Keratinocyte (primary cell): Measurements from ENCODE around the gene TEX261. TPM values are rescaled to one million over a fixed set of nuclear protein-coding genes. Genes with fewer than 3 reads are reported as not detected.

ENCODE experiments used
- DNase-seq: peaks from one replicate; pipeline ENCODE4 v3.0.0-alpha.2; 2011; ENCODE audit warnings: low read depth, missing footprints, low spot score
- FAIRE-seq: peaks from 2 replicates; lab custom pipeline; 2011; peaks lifted over from hg19 to GRCh38; lab: Jason Lieb, UNC
- H2AFZ ChIP-seq: 2 replicates; pipeline ENCODE4 v1.6.0; 2012; ENCODE audit warnings: low read length, control low read depth, inconsistent platforms; ENCODE audit not compliant: control insufficient read depth
- H3K27ac ChIP-seq: 2 replicates; pipeline ENCODE4 v1.5.1; 2011; ENCODE audit warnings: low read length; ENCODE audit not compliant: control insufficient read depth, insufficient read depth
- H3K27me3 ChIP-seq: 3 replicates; pipeline ENCODE4 v1.6.0; 2011; ENCODE audit warnings: low read length; ENCODE audit not compliant: control insufficient read depth, insufficient read depth; ENCODE audit errors: extremely low read depth
- H3K36me3 ChIP-seq, 2 experiments: 2 replicates in 1 of 2; 3 replicates in 1 of 2; pipeline ENCODE4 v1.5.1; 2011; ENCODE audit warnings: low read length in 2 of 2, mild to moderate bottlenecking in 1 of 2; ENCODE audit not compliant: control insufficient read depth in 2 of 2, insufficient read depth in 2 of 2; ENCODE audit errors: extremely low read depth in 1 of 2
- H3K4me1 ChIP-seq: 3 replicates; pipeline ENCODE4 v1.5.1; 2011; ENCODE audit warnings: low read length; ENCODE audit not compliant: control insufficient read depth, insufficient read depth; ENCODE audit errors: extremely low read depth
- H3K4me2 ChIP-seq: 3 replicates; pipeline ENCODE4 v1.6.0; 2011; ENCODE audit warnings: low read depth, low read length; ENCODE audit not compliant: control insufficient read depth, insufficient read depth; ENCODE audit errors: extremely low read depth
- H3K4me3 ChIP-seq, 3 experiments: fragments of 200-600 bp in 1 of 3; sonication (generic) in 1 of 3; 2 replicates in 2 of 3; 3 replicates in 1 of 3; pipeline ENCODE4 v1.5.1; 2011 to 2016; ENCODE audit warnings: low read length in 3 of 3, mild to moderate bottlenecking in 3 of 3, control low read depth in 2 of 3, inconsistent platforms in 1 of 3, low read depth in 1 of 3, mixed read lengths in 1 of 3, mixed run types in 1 of 3, moderate library complexity in 1 of 3; ENCODE audit not compliant: control insufficient read depth in 2 of 3, insufficient read depth in 2 of 3; ENCODE audit errors: extremely low read depth in 1 of 3
- H3K79me2 ChIP-seq: 2 replicates; pipeline ENCODE4 v1.6.0; 2012; ENCODE audit warnings: low read length; ENCODE audit not compliant: control insufficient read depth, insufficient read depth
- H3K9ac ChIP-seq: 3 replicates; pipeline ENCODE4 v1.6.0; 2011; ENCODE audit warnings: low read length; ENCODE audit not compliant: control insufficient read depth, insufficient read depth; ENCODE audit errors: extremely low read depth
- H3K9me1 ChIP-seq: 3 replicates; pipeline ENCODE4 v1.6.0; 2011; ENCODE audit warnings: low read length; ENCODE audit not compliant: control insufficient read depth, insufficient read depth; ENCODE audit errors: extremely low read depth
- H3K9me3 ChIP-seq: 2 replicates; pipeline ENCODE4 v1.5.1; 2012; ENCODE audit warnings: low read depth, low read length; ENCODE audit not compliant: control insufficient read depth
- H4K20me1 ChIP-seq: 3 replicates; pipeline ENCODE4 v1.6.0; 2011; ENCODE audit warnings: low read length; ENCODE audit not compliant: control insufficient read depth, insufficient read depth; ENCODE audit errors: extremely low read depth
- EZH2 ChIP-seq: IDR thresholded peaks from one replicate; pipeline ENCODE4 v1.6.1; 2012; ENCODE audit warnings: inconsistent platforms, mild to moderate bottlenecking, low read length, moderate library complexity
- dilution Hi-C: fragments of 300-500 bp; cut with MboI; formaldehyde crosslinking; loops from one replicate; pipeline ENCODE4 v1.7.0; 2020; ENCODE audit warnings: low sequenced_read_pairs; ENCODE audit not compliant: extremely low pct_ligation_motif_present
- polyA plus RNA-seq, 5 experiments: library from polyadenylated mRNA; depleted of rRNA in 3 of 5; stranded (reverse) in 3 of 5; stranded (forward) in 1 of 5; unstranded in 1 of 5; fragments of >200 nt; gene quantifications; 1 replicate in 1 of 5; 2 replicates in 3 of 5; 3 replicates in 1 of 5; pipeline versions ENCODE4 v1.2.1 to v1.2.3, GENCODE V29; 2011 to 2012; ENCODE audit warnings: missing spikeins in 2 of 5, low read depth in 1 of 5, low replicate concordance in 1 of 5
- TF ChIP-seq, protein P1 (sequence below), 3 experiments: IDR thresholded peaks in 1 of 3; conservative IDR thresholded peaks in 1 of 3; optimal IDR thresholded peaks in 1 of 3; 2 replicates in 2 of 3; 3 replicates in 1 of 3; pipeline versions ENCODE3 to v1.5.1; 2011; ENCODE audit warnings: low read length in 3 of 3, mild to moderate bottlenecking in 3 of 3, moderate library complexity in 2 of 3, control low read depth in 1 of 3, inconsistent platforms in 1 of 3; ENCODE audit not compliant: insufficient read depth in 2 of 3; ENCODE audit errors: extremely low read depth in 1 of 3

The TEX261 gene
- polyA plus RNA-seq, 1 donor (not counting 4 experiments of a cell fraction or from before 2014, with no cell fraction given), result 78.8 TPM

DNA sequence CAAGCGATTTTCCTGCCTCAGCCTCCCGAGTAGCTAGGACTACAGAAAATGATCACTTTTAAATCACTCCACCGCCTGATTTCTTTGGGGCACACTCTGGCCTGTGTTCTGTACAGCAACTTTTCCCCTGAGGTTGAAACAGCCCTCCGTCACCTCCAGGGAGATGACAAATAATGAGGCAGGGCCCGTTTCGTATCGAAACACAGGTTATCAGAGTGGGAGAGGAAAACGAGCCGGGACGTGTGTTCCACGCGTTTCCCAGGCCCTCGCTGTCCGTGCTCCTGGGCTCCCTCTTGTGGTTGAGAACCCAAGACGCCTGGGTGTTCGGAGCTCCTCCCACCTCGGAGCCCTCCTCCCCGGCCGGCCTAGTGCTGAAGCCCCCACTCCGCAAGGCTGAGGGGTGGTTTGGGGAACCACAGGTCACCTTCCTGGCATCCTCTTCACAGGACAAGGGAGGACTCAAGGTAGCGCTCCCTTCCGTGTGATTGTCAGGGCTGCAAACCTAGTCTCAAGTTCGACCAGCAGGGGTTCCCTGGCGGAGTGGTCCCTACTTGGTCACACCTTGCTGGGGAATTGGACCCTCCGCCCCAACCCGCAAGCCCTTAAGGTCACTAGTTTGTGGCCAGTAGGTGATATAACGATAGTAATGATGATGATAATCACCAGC, 46.2 kb downstream of the TEX261 start:
- dilution Hi-C loops, result no loop called here
- no peak overlapping the region for H3K27ac ChIP-seq
- DNase-seq, result no peak
- peak overlapping the region; percentile 75 for H2AFZ ChIP-seq
- no peaks in the 10 kb centered on the region for H3K79me2 ChIP-seq
- no peaks in the 10 kb centered on the region for H3K9me1 ChIP-seq
- no peak for TF ChIP-seq EZH2
- TF ChIP-seq, protein P1, sequence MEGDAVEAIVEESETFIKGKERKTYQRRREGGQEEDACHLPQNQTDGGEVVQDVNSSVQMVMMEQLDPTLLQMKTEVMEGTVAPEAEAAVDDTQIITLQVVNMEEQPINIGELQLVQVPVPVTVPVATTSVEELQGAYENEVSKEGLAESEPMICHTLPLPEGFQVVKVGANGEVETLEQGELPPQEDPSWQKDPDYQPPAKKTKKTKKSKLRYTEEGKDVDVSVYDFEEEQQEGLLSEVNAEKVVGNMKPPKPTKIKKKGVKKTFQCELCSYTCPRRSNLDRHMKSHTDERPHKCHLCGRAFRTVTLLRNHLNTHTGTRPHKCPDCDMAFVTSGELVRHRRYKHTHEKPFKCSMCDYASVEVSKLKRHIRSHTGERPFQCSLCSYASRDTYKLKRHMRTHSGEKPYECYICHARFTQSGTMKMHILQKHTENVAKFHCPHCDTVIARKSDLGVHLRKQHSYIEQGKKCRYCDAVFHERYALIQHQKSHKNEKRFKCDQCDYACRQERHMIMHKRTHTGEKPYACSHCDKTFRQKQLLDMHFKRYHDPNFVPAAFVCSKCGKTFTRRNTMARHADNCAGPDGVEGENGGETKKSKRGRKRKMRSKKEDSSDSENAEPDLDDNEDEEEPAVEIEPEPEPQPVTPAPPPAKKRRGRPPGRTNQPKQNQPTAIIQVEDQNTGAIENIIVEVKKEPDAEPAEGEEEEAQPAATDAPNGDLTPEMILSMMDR (optimal IDR thresholded peaks at IDR 0.05 in 1 of 3, IDR thresholded peaks at IDR 0.05 in 1 of 3, conservative IDR thresholded peaks at IDR 0.05 in 1 of 3; ENCODE audit: extremely low read depth in 1 of 3, insufficient read depth in 2 of 3, low read length in 3 of 3), result peak; percentile 78 to 94 (median 90)
- peak overlapping the region in 2 of 3 experiments; percentile 31 to 47 for H3K4me3 ChIP-seq
- peaks cover 4% of the 10 kb centered on the region for H3K27me3 ChIP-seq
- no peaks in the 10 kb centered on the region for H4K20me1 ChIP-seq
- no peaks in the 10 kb centered on the region for H3K9me3 ChIP-seq
- peak overlapping the region; percentile 39 for H3K9ac ChIP-seq
- no peaks in the 10 kb centered on the region for H3K36me3 ChIP-seq
- peaks cover 15% of the 10 kb centered on the region for H3K4me1 ChIP-seq
- FAIRE-seq, result peak; percentile 32
- H3K4me2 ChIP-seq, result peak overlapping the region; percentile 74

DNA sequence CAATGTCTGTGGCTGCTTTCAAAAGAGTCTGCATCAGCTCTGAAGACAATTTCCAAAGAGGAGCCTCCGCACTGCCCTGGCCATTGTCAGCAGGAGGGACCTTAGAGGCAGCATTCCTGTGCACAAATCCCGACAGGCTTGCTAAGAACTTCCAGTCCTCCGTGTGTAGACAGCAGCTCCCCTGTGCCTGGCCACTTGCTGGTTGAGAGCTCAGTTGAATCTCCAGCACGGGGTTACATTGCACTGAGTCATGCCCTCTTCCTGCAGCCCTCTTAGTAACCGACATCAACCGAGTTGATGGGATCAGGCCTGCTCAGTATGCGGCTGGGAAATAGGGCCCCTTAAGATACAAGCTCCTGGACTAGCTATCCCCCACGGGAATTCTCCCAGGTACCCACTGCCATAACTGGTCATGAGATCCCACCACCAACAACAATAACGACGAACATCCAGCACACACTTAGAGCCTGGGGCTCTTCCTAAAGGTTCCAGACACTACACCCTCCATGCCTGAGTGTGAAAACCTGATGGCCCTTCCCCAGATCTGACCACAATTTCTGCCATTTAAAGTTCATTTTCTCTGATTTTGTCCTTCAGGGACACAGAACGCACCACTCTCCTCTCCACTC, 47.0 kb downstream of the TEX261 start:
- peaks cover 15% of the 10 kb centered on the region for H3K4me1 ChIP-seq
- no peaks in the 10 kb centered on the region for H3K36me3 ChIP-seq
- peak overlapping the region in 2 of 3 experiments; percentile 31 to 47 for H3K4me3 ChIP-seq
- FAIRE-seq, result no peak
- H3K9ac ChIP-seq, result peak overlapping the region; percentile 39
- H2AFZ ChIP-seq, result peak overlapping the region; percentile 42
- H4K20me1 ChIP-seq, result no peaks in the 10 kb centered on the region
- no peaks in the 10 kb centered on the region for H3K9me1 ChIP-seq
- no peak for DNase-seq
- H3K9me3 ChIP-seq, result no peaks in the 10 kb centered on the region
- H3K27me3 ChIP-seq, result peaks cover under 1% of the 10 kb centered on the region
- peak overlapping the region; percentile 17 for H3K27ac ChIP-seq
- H3K79me2 ChIP-seq, result no peaks in the 10 kb centered on the region
- no peak for TF ChIP-seq EZH2
- TF ChIP-seq, protein P1 (optimal IDR thresholded peaks at IDR 0.05 in 1 of 3, IDR thresholded peaks at IDR 0.05 in 1 of 3, conservative IDR thresholded peaks at IDR 0.05 in 1 of 3; ENCODE audit: extremely low read depth in 1 of 3, insufficient read depth in 2 of 3, low read length in 3 of 3), result no peak
- peak overlapping the region; percentile 74 for H3K4me2 ChIP-seq
- dilution Hi-C loops, result no loop called here
